PC-3 (cell line): Measurements from ENCODE around the gene TYK2.

ENCODE experiments used
- CTCF ChIP-seq: fragments of 300-600 bp; sonication (generic); conservative IDR thresholded peaks from 2 replicates; pipeline ENCODE4 v1.5.1; 2017; ENCODE audit warnings: antibody characterized with exemption, low read depth, mild to moderate bottlenecking, low read length
- EZH2 ChIP-seq: fragments of 300-600 bp; sonication (generic); IDR thresholded peaks from one replicate; pipeline ENCODE4 v1.6.1; 2017; ENCODE audit warnings: antibody characterized with exemption, mild to moderate bottlenecking, low read length; ENCODE audit not compliant: unreplicated experiment
- EZH2phosphoT487 ChIP-seq: fragments of 300-600 bp; sonication (generic); IDR thresholded peaks from 2 replicates; pipeline ENCODE4 v1.6.1; 2018; ENCODE audit warnings: mild to moderate bottlenecking, antibody characterized with exemption, low read length, borderline replicate concordance

GRCh38 chr19:10321417-10321797 lies 59.0 kb downstream of the TYK2 start:
- TF ChIP-seq EZH2 (no peak), CTCF (no peak), EZH2phosphoT487 (no peak)
